Measurements from ENCODE around the gene CDON. TPM values are rescaled to one million over a fixed set of nuclear protein-coding genes. Genes with fewer than 3 reads are reported as not detected.

The CDON gene
- total and polyA plus RNA-seq, 9 donors = 15.0 to 211 (median 124) TPM

DNA sequence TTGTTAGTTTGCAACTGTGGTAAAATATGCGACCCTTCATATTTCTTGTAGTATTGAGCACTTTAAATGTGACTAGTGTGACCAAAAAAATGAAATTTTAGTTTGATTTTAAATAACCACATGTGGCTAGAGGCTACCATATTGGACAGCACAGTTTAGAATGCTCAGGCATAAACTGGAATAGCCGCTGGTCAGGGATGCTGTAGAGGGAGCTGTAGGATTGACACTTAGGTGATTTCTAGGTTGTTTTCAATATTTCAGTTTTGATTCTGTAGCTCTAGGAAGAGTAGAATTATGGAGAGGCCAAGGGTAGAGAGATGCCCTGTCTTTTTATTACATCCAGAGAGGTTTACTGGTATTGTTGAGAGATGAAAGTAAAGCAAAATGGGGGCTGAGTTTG lies 127.6 kb downstream of the CDON start:
- TF ChIP-seq POLR2A (IDR thresholded peaks at IDR 0.05) (no peak), EP300 (IDR thresholded peaks at IDR 0.05) (no peak)
- TF ChIP-seq, protein P1, sequence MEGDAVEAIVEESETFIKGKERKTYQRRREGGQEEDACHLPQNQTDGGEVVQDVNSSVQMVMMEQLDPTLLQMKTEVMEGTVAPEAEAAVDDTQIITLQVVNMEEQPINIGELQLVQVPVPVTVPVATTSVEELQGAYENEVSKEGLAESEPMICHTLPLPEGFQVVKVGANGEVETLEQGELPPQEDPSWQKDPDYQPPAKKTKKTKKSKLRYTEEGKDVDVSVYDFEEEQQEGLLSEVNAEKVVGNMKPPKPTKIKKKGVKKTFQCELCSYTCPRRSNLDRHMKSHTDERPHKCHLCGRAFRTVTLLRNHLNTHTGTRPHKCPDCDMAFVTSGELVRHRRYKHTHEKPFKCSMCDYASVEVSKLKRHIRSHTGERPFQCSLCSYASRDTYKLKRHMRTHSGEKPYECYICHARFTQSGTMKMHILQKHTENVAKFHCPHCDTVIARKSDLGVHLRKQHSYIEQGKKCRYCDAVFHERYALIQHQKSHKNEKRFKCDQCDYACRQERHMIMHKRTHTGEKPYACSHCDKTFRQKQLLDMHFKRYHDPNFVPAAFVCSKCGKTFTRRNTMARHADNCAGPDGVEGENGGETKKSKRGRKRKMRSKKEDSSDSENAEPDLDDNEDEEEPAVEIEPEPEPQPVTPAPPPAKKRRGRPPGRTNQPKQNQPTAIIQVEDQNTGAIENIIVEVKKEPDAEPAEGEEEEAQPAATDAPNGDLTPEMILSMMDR (IDR thresholded peaks at IDR 0.05) = no peak
- Histone ChIP-seq H3K27ac (no peak overlapping the region), H3K36me3 (no peaks in the 10 kb centered on the region), H3K9me3 (no peaks in the 10 kb centered on the region), H3K4me3 (no peak overlapping the region), H3K4me1 (ENCODE audit: insufficient read depth) (peaks cover 3% of the 10 kb centered on the region), H3K27me3 (no peaks in the 10 kb centered on the region)
- intact Hi-C loops (cut with DNase I) = no loop called here
- DNase-seq = no peak
- 94 to 97% (median 95%) methylated on average over 2 of the region's 2 CpGs for WGBS, 3 donors

DNA sequence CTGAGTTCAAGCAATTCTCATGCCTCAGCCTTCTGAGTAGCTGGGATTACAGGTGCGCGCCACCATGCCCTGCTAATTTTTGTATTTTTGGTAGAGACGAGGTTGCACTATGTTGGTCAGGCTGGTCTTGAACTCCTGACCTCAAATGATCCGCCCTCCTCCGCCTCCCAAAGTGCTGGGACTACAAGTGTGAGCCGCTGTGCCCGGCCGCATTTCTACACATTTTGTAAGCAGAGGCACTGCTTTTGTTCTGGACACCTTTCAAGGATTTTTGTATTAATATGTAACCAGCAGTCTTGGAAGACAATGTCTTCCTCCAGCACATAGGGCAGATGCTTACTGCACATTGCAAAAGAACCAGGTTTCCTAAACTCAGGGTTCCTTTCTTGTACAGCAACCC lies 128.2 kb downstream of the CDON start:
- 90 to 95% (median 92%) methylated on average over 8 of the region's 8 CpGs for WGBS, 3 donors

DNA sequence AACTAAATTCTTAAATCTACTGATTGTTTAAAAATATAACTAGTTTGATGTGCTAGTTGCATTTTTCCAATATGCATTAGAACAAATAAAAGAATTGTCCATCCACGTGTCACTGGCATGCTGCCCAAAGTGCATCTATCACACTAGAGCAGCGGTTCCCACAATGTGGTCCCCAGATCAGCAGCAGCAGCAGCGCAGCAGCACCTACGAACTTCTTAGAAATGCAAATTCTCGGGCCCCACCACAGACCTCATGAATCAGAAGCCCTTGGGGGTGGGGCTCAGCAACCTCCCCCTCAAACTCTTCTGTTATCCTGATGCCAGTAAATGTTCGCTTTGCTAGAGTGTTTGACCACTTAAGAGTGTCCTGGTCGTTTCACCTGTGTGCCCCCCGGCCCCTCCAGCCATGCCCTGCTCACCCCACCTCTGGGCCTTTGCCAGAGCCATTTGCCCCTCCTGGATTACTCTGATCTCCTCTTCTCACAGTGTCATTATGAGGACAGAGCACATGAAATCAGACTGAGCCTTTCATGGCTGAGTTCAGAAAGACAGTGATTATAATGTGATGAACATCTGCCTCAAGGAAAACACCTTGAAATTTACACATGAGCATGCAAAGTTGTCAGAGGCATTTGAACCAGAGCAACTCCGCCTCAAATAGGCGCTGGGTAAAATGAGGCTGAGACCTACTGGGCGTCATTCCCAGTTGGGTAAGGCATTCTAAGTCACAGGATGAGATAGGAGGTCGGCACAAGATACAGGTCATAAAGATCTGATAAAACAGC lies 129.4 kb downstream of the CDON start:
- no peak overlapping the region for H3K27ac ChIP-seq
- DNase-seq = no peak
- no peak overlapping the region for H3K4me3 ChIP-seq
- H3K27me3 ChIP-seq = no peaks in the 10 kb centered on the region
- intact Hi-C loops (cut with DNase I) = no loop called here
- H3K36me3 ChIP-seq = no peaks in the 10 kb centered on the region
- WGBS, 3 donors = 74 to 83% (median 79%) methylated on average over 12 of the region's 12 CpGs
- H3K9me3 ChIP-seq = no peaks in the 10 kb centered on the region
- TF ChIP-seq EP300 (IDR thresholded peaks at IDR 0.05) = no peak
- TF ChIP-seq, protein P1 (IDR thresholded peaks at IDR 0.05) = no peak
- TF ChIP-seq POLR2A (IDR thresholded peaks at IDR 0.05) = no peak
- peaks cover 3% of the 10 kb centered on the region for H3K4me1 ChIP-seq (ENCODE audit: insufficient read depth)

More for the DNA sequence above, 128.2 kb downstream of the CDON start:
- intact Hi-C loops (cut with DNase I) = no loop called here
- no peak overlapping the region for H3K27ac ChIP-seq
- H3K36me3 ChIP-seq = no peaks in the 10 kb centered on the region
- H3K27me3 ChIP-seq = no peaks in the 10 kb centered on the region
- H3K9me3 ChIP-seq = no peaks in the 10 kb centered on the region
- peaks cover 3% of the 10 kb centered on the region for H3K4me1 ChIP-seq (ENCODE audit: insufficient read depth)
- TF ChIP-seq POLR2A (IDR thresholded peaks at IDR 0.05) = no peak
- no peak for TF ChIP-seq EP300 (IDR thresholded peaks at IDR 0.05)
- TF ChIP-seq, protein P1 (IDR thresholded peaks at IDR 0.05) = no peak
- no peak overlapping the region for H3K4me3 ChIP-seq
- no peak for DNase-seq

DNA sequence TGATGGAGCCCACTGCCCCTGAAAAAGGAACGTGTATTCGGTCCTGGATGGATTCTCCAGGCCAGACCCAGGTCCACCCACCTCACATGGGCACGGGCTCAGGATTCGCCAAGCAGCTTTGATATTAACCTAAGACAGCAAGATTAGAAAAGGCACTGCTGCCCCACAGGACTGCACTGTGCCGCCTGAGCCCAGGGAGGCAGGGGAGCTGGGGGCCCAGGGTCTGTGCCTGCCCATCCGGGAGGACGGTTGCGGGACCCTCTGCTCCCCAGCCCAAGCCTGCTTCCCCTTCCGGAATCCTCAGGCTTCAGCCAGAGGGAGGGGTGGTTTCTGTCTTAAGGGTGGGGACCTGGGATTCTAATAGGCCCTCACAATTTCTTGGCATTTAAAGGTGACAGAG lies 130.4 kb downstream of the CDON start:
- no peak for DNase-seq

More for the DNA sequence above, 130.4 kb downstream of the CDON start:
- Histone ChIP-seq H3K36me3 (no peaks in the 10 kb centered on the region), H3K4me1 (ENCODE audit: insufficient read depth) (peaks cover 3% of the 10 kb centered on the region), H3K9me3 (no peaks in the 10 kb centered on the region), H3K4me3 (no peak overlapping the region), H3K27me3 (no peaks in the 10 kb centered on the region), H3K27ac (no peak overlapping the region)
- TF ChIP-seq, protein P1 (IDR thresholded peaks at IDR 0.05) = no peak
- TF ChIP-seq POLR2A (IDR thresholded peaks at IDR 0.05) (no peak), EP300 (IDR thresholded peaks at IDR 0.05) (no peak)
- 88 to 92% (median 88%) methylated on average over 9 of the region's 9 CpGs for WGBS, 3 donors
- intact Hi-C loops (cut with DNase I) = no loop called here
